Right lobe of liver (tissue), 6 donors: ENCODE data around the gene CARD19. TPM values are rescaled to one million over a fixed set of nuclear protein-coding genes. Genes with fewer than 3 reads are reported as not detected.

ENCODE experiments used
- ATAC-seq, 4 donors: fragments of 200-7000 bp; cut with Tn5 transposase; one replicate each; pipeline ENCODE4 v1.9.1; 2020; ENCODE audit warnings: mild to moderate bottlenecking in 4 of 4, moderate library complexity in 4 of 4
- DNase-seq, 3 donors: peaks; one replicate each; pipeline ENCODE4 v3.0.0-alpha.2; 2020
- H3K27ac ChIP-seq, 3 donors: fragments of 200-600 bp; one replicate each; pipeline ENCODE4 v1.8.0; 2022
- H3K27me3 ChIP-seq, 2 donors: fragments of 200-600 bp; one replicate each; pipeline ENCODE4 v1.8.0; 2022
- H3K36me3 ChIP-seq, 4 donors: fragments of 200-600 bp; sonication (generic) in 1 of 4; one replicate each; pipeline versions ENCODE4 v1.5.1 to v1.8.0; 2017 to 2022; ENCODE audit warnings: control low read depth in 1 of 4
- H3K4me1 ChIP-seq, 4 donors: fragments of 200-600 bp; sonication (generic) in 1 of 4; one replicate each; pipeline versions ENCODE4 v1.5.1 to v1.8.0; 2017 to 2022; ENCODE audit warnings: control low read depth in 1 of 4
- H3K4me3 ChIP-seq, 3 donors: fragments of 200-600 bp; one replicate each; pipeline ENCODE4 v1.8.0; 2022
- H3K9me3 ChIP-seq, 4 donors: fragments of 200-600 bp; sonication (generic) in 1 of 4; one replicate each; pipeline versions ENCODE4 v1.5.1 to v1.8.0; 2017 to 2022; ENCODE audit warnings: control low read depth in 1 of 4
- POLR2A ChIP-seq: fragments of 450-650 bp; IDR thresholded peaks from one replicate; pipeline ENCODE4 v1.6.1; 2017; ENCODE audit warnings: antibody characterized with exemption, mild to moderate bottlenecking
- WGBS: methylation state at CpG from one replicate; pipeline ENCODE4 v1.1.6; 2018; ENCODE audit warnings: low coverage, low lambda C conversion rate; ENCODE audit not compliant: insufficient coverage; ENCODE audit errors: missing lambda C conversion rate; 5-methylcytosine and 5-hydroxymethylcytosine counted together
- intact Hi-C, 2 donors: fragments of 100-400 bp; cut with DNase I; formaldehyde crosslinking; loops; one replicate each; pipeline versions ENCODE4 v1.11.2 to v1.14.1; 2022
- total RNA-seq, 6 experiments: library from RNA; depleted of rRNA in 2 of 6; stranded (reverse); fragments of >200 nt in 2 of 6; fragmentation: NEBNext Ultra II Directional in 3 of 6; extraction: Animal tissue kit (Norgen Biotek cat#: 25700) in 3 of 6; gene quantifications; one replicate each; pipeline versions ENCODE4 v1.1.0 to v1.2.4, GENCODE V29; 2016 to 2023
- TF ChIP-seq, protein P1 (sequence below), 4 donors: fragments of 200-600 bp in 3 of 4; fragments of 450-650 bp in 1 of 4; IDR thresholded peaks; one replicate each; pipeline versions ENCODE4 v1.5.1 to v1.8.0; 2016 to 2022; ENCODE audit warnings: antibody characterized with exemption in 4 of 4, mild to moderate bottlenecking in 2 of 4
- donor health status: DM: no; HTN: yes; CAD: no.
- donor health status: DM: no; HTN: no; CAD: no.
- donor health status: DM: no; HTN: no; CAD: no.
- donor health status: DM: no; HTN: yes; CAD: no.
- donor health status: DM: no; HTN: yes; CAD: no.

Gene CARD19
- total RNA-seq, 6 experiments from 2014 or later: 6.3 to 31.7 (median 12.1) TPM

DNA sequence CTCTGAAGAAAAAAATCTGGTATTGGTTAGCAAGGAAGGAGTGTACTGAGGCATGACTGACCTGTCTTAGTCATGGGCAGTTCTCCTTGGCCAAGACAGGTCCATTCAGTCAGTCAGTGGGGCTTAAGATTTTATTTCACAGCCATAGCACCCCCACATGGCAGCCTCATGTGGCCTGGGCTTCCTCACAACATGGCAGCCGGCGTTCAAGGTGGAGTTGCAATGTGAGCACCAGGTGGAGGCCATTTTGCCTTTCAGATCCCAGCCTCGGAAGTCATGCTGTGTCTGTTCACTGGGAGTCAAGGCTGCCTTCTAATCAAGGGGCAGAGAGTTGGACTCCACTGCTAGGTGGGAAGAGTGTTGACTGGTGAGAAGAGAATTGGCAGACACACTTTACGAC, 10.3 kb upstream of the CARD19 start:
- no peak overlapping the region for H3K4me3 ChIP-seq
- peaks cover 0 to 4% (median 0%) of the 10 kb centered on the region in 4 donors for H3K36me3 ChIP-seq
- TF ChIP-seq POLR2A: no peak
- TF ChIP-seq, protein P1, sequence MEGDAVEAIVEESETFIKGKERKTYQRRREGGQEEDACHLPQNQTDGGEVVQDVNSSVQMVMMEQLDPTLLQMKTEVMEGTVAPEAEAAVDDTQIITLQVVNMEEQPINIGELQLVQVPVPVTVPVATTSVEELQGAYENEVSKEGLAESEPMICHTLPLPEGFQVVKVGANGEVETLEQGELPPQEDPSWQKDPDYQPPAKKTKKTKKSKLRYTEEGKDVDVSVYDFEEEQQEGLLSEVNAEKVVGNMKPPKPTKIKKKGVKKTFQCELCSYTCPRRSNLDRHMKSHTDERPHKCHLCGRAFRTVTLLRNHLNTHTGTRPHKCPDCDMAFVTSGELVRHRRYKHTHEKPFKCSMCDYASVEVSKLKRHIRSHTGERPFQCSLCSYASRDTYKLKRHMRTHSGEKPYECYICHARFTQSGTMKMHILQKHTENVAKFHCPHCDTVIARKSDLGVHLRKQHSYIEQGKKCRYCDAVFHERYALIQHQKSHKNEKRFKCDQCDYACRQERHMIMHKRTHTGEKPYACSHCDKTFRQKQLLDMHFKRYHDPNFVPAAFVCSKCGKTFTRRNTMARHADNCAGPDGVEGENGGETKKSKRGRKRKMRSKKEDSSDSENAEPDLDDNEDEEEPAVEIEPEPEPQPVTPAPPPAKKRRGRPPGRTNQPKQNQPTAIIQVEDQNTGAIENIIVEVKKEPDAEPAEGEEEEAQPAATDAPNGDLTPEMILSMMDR (IDR thresholded peaks at IDR 0.05): no peak
- no peaks in the 10 kb centered on the region for H3K4me1 ChIP-seq
- intact Hi-C loops: no loop called here
- H3K27ac ChIP-seq: no peak overlapping the region
- H3K27me3 ChIP-seq: no peaks in the 10 kb centered on the region
- WGBS: 100% methylated on average over 1 of the region's 4 CpGs
- ATAC-seq: no peak
- no peaks in the 10 kb centered on the region for H3K9me3 ChIP-seq
- DNase-seq: peak in 2 of 3 donors; percentile 7 to 23

DNA sequence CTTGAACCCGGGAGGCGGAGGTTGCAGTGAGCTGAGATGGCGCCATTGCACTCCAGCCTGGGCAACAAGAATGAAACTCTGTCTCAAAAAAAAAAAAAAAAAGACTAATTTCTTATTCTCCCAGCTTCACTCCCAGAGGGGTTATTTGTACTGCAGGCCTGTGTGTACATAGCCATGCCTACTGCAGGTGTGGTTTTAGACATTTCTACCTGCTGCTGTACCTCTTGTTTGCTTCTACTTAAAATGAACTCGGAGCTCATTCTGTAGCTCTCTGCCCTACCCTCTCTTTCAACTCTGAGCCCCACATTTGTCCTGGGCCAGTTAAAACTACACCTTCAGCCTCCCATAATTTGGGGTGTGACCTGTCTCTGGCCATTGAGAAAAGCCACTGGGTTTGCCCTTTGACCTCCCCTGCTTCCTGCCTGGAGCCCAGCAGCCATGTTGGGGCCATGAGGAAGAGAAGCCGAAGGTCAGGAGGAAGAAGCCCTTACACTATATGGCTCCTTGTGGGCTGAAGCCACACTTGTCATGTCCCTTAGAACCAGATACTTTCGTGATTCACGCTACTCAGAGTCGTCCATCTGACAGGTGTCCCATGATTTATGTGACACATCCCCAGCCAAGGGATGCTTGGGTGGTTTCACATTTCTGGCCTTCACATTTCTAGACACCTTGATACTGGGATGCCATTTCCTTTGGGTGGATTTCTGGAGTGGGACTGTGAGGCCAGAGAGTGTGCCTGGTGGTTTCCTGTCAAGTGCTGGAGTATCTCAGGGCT, 9.4 kb upstream of the CARD19 start:
- TF ChIP-seq, protein P1 (IDR thresholded peaks at IDR 0.05): no peak
- TF ChIP-seq POLR2A: no peak
- 89% methylated on average over 2 of the region's 8 CpGs for whole genome bisulfite sequencing
- peak in 2 of 3 donors; percentile 7 to 23 for DNase-seq
- no peak for ATAC-seq
- H3K4me3 ChIP-seq: no peak overlapping the region
- H3K4me1 ChIP-seq: no peaks in the 10 kb centered on the region
- H3K27ac ChIP-seq: no peak overlapping the region
- peaks cover 0 to 4% (median 0%) of the 10 kb centered on the region in 4 donors for H3K36me3 ChIP-seq
- no peaks in the 10 kb centered on the region for H3K9me3 ChIP-seq
- H3K27me3 ChIP-seq: no peaks in the 10 kb centered on the region
- intact Hi-C loops: no loop called here

DNA sequence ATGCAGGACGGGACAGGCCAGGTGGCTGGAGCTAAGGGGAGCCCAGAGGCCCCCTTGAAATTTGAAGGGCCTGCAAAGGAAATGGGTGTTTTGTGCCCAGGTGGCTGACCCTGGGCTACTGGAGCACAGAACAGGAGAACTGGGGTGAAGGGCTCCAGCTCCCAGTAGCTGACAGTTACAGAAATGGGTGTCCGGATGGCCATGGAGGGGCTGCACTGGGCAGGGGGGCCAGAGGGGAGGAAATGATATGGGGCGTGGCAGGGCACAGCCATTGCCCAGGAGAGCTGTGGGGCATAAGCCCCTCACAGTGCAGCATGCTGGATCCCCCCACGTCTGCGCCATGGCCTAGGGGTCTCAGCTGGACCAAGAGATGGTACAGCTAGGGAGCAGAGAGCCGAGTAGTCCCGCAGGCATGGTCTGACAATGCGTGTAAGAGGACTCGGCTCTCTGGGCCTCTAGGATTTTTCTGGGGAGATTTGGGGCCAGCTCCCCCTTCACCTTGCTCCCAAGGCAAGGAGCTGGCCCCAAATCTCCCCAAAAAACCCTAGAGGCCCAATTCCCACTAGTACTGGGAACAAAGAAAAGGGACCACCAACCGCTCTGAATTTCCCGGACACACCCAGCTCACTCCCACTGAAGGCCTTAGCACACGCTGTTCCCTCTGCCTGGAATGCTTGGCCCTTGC, 7.9 kb upstream of the CARD19 start:
- no peak overlapping the region for H3K4me3 ChIP-seq
- H3K9me3 ChIP-seq: no peaks in the 10 kb centered on the region
- intact Hi-C loops: no loop called here
- no peak overlapping the region for H3K27ac ChIP-seq
- no peaks in the 10 kb centered on the region for H3K4me1 ChIP-seq
- peak in 2 of 3 donors; percentile 19 to 28 for DNase-seq
- ATAC-seq: no peak
- H3K36me3 ChIP-seq: peaks cover 0 to 4% (median 0%) of the 10 kb centered on the region in 4 donors
- TF ChIP-seq, protein P1 (IDR thresholded peaks at IDR 0.05): no peak
- no peak for TF ChIP-seq POLR2A
- no peaks in the 10 kb centered on the region for H3K27me3 ChIP-seq
- 100% methylated on average over 6 of the region's 12 CpGs for WGBS

DNA sequence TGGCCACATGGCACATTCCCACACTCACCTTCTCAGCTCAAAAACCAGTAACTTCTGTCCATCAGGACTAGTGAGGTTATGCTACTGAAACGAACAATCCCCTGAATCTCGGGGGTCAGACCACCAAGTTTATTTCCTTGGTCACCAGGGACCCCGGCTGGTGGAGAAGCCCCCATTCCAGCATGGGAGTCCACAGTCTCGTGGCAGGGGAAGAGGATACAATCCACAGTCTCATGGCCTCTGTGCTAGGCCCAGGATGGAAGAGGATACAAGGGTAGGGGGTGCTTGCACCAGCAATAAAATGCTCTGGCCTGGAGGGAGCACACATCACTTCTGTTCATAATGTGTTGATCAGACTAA, 7.4 kb upstream of the CARD19 start:
- intact Hi-C loops: no loop called here

More for the DNA sequence above, 7.4 kb upstream of the CARD19 start:
- DNase-seq (peak in 1 of 3 donors; percentile 29), ATAC-seq (no peak)
- H3K27ac ChIP-seq: no peak overlapping the region
- peaks cover 0 to 4% (median 0%) of the 10 kb centered on the region in 4 donors for H3K36me3 ChIP-seq
- no peaks in the 10 kb centered on the region for H3K4me1 ChIP-seq
- 100% methylated on average over 1 of the region's 4 CpGs for WGBS
- no peak overlapping the region for H3K4me3 ChIP-seq
- no peaks in the 10 kb centered on the region for H3K27me3 ChIP-seq
- TF ChIP-seq POLR2A: no peak
- TF ChIP-seq, protein P1 (IDR thresholded peaks at IDR 0.05): no peak
- H3K9me3 ChIP-seq: no peaks in the 10 kb centered on the region
